Right lobe of liver (tissue), 6 donors: ENCODE measurements around the gene B4GALT2. TPM values are rescaled to one million over a fixed set of nuclear protein-coding genes. Genes with fewer than 3 reads are reported as not detected.

Experiments used
- ATAC-seq, 4 donors: fragments of 200-7000 bp; cut with Tn5 transposase; one replicate each; pipeline ENCODE4 v1.9.1; 2020; ENCODE audit warnings: mild to moderate bottlenecking in 4 of 4, moderate library complexity in 4 of 4
- DNase-seq, 3 donors: peaks; one replicate each; pipeline ENCODE4 v3.0.0-alpha.2; 2020
- H3K27ac ChIP-seq, 3 donors: fragments of 200-600 bp; one replicate each; pipeline ENCODE4 v1.8.0; 2022
- H3K27me3 ChIP-seq, 2 donors: fragments of 200-600 bp; one replicate each; pipeline ENCODE4 v1.8.0; 2022
- H3K36me3 ChIP-seq, 4 donors: fragments of 200-600 bp; sonication (generic) in 1 of 4; one replicate each; pipeline versions ENCODE4 v1.5.1 to v1.8.0; 2017 to 2022; ENCODE audit warnings: control low read depth in 1 of 4
- H3K4me1 ChIP-seq, 4 donors: fragments of 200-600 bp; sonication (generic) in 1 of 4; one replicate each; pipeline versions ENCODE4 v1.5.1 to v1.8.0; 2017 to 2022; ENCODE audit warnings: control low read depth in 1 of 4
- H3K4me3 ChIP-seq, 3 donors: fragments of 200-600 bp; one replicate each; pipeline ENCODE4 v1.8.0; 2022
- H3K9me3 ChIP-seq, 4 donors: fragments of 200-600 bp; sonication (generic) in 1 of 4; one replicate each; pipeline versions ENCODE4 v1.5.1 to v1.8.0; 2017 to 2022; ENCODE audit warnings: control low read depth in 1 of 4
- POLR2A ChIP-seq: fragments of 450-650 bp; IDR thresholded peaks from one replicate; pipeline ENCODE4 v1.6.1; 2017; ENCODE audit warnings: antibody characterized with exemption, mild to moderate bottlenecking
- WGBS: methylation state at CpG from one replicate; pipeline ENCODE4 v1.1.6; 2018; ENCODE audit warnings: low coverage, low lambda C conversion rate; ENCODE audit not compliant: insufficient coverage; ENCODE audit errors: missing lambda C conversion rate; 5-methylcytosine and 5-hydroxymethylcytosine counted together
- intact Hi-C, 2 donors: fragments of 100-400 bp; cut with DNase I; formaldehyde crosslinking; loops; one replicate each; pipeline versions ENCODE4 v1.11.2 to v1.14.1; 2022
- total RNA-seq, 6 experiments: library from RNA; depleted of rRNA in 2 of 6; stranded (reverse); fragments of >200 nt in 2 of 6; fragmentation: NEBNext Ultra II Directional in 3 of 6; extraction: Animal tissue kit (Norgen Biotek cat#: 25700) in 3 of 6; gene quantifications; one replicate each; pipeline versions ENCODE4 v1.1.0 to v1.2.4, GENCODE V29; 2016 to 2023
- TF ChIP-seq, protein P1 (sequence below), 4 donors: fragments of 200-600 bp in 3 of 4; fragments of 450-650 bp in 1 of 4; IDR thresholded peaks; one replicate each; pipeline versions ENCODE4 v1.5.1 to v1.8.0; 2016 to 2022; ENCODE audit warnings: antibody characterized with exemption in 4 of 4, mild to moderate bottlenecking in 2 of 4
- donor health status: DM: no; HTN: yes; CAD: no.
- donor health status: DM: no; HTN: no; CAD: no.
- donor health status: DM: no; HTN: no; CAD: no.
- donor health status: DM: no; HTN: yes; CAD: no.
- donor health status: DM: no; HTN: yes; CAD: no.

B4GALT2 gene
- total RNA-seq, 6 experiments from 2014 or later: 13.4 to 49.5 (median 18.5) TPM

DNA sequence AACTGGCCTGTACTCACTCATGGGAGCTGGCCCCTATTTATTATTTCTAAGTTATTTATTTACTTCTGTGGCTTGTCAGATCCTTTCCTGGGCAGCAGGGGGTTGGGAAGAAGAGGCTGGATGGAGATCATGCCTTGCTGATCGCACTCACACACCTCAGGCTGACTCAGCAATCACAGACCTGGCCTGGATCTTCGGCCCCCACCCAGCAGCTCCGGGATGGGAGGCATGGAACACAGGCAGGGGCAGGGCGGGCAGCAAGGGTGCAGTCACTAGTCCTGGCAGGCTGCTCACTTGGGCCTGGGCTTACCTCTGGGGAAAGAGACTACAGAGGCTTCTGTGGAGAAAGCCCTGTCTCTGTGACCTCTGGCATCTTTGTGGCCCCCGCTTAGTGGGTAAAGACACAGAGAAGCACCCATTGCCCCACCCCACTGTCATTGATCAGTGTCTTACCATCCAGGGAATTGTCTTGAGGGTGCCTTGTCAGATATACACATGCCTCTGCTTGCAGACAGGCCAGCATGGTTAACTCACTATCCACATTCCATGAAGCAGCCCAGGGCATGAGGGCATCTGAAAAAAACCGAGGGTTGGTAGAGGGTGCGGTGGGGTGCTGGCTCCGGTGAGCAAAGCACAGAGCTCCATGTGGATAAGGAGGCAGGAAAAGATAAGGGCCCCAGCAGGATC lies 41.7 kb upstream of the B4GALT2 start:
- Histone ChIP-seq H3K36me3 (no peaks in the 10 kb centered on the region), H3K4me3 (no peak overlapping the region), H3K27ac (no peak overlapping the region), H3K9me3 (no peaks in the 10 kb centered on the region), H3K4me1 (peaks cover 0 to 19% (median 3%) of the 10 kb centered on the region in 4 donors), H3K27me3 (no peaks in the 10 kb centered on the region)
- ATAC-seq (no peak), DNase-seq (no peak)
- intact Hi-C loops: loop anchor here in 1 of 2 donors (10.0 kb wide), 1 partner anchor 173 kb away; no protein-coding TSS in a partner anchor
- WGBS: 80% methylated on average over 5 of the region's 8 CpGs
- TF ChIP-seq, protein P1, sequence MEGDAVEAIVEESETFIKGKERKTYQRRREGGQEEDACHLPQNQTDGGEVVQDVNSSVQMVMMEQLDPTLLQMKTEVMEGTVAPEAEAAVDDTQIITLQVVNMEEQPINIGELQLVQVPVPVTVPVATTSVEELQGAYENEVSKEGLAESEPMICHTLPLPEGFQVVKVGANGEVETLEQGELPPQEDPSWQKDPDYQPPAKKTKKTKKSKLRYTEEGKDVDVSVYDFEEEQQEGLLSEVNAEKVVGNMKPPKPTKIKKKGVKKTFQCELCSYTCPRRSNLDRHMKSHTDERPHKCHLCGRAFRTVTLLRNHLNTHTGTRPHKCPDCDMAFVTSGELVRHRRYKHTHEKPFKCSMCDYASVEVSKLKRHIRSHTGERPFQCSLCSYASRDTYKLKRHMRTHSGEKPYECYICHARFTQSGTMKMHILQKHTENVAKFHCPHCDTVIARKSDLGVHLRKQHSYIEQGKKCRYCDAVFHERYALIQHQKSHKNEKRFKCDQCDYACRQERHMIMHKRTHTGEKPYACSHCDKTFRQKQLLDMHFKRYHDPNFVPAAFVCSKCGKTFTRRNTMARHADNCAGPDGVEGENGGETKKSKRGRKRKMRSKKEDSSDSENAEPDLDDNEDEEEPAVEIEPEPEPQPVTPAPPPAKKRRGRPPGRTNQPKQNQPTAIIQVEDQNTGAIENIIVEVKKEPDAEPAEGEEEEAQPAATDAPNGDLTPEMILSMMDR (IDR thresholded peaks at IDR 0.05): no peak
- no peak for TF ChIP-seq POLR2A

DNA sequence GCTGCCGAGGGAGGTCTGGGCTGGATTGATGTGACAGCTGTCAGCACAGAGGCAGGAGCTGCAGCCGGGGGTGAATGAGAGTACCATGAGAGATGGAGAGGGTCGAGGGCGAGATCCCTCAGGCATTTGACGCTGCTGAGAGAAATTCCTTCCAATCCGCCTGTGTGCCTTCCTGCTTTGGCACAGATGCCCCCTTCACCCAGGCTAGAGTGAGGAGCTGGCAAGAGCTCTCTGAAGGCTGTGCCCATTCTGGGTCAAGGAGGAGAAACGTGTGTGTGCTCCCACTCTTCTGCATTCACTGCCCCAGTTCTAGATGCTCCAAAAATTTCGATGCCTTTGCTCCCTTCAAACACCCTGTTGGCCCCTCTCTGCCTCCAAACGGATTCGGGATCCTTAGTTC lies 40.6 kb upstream of the B4GALT2 start:
- intact Hi-C loops: loop anchor here in 1 of 2 donors (10.0 kb wide), 1 partner anchor 174 kb away; no protein-coding TSS in a partner anchor

DNA sequence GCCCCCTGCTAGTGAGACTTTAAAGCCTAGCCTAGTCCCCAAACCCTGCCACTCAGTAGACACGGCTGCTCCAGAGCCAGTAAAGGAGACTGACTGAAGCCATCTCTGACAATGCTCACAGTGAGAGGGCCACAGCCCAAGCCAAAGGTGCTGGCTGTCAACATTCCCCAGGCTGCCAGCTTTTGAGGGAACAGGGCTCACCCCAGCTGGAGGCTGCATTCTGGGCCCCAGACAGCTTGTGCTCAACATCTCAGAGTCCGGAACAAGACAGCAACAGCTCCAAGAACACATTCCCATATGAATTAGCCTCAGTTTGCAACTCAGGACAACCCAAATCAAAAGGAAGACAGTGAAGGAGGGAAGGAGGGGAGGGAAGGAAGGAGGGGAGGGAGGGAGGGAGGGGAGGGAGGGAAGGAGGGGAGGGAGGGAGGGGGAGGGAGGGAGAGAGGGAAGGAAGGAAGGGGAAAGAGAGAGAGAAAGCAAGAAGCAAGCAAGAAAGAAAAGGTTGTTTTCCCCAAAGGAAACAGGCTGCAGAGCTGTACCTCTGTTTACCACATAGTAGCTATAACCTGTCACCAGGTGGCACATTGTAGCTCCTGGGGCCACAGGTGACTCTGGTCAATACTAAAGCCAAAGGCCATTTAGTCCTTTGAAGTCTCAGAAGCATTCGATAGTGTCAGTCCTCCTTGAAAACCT lies 40.0 kb upstream of the B4GALT2 start:
- H3K27me3 ChIP-seq: no peaks in the 10 kb centered on the region
- no peaks in the 10 kb centered on the region for H3K9me3 ChIP-seq
- no peaks in the 10 kb centered on the region for H3K36me3 ChIP-seq
- no peak overlapping the region for H3K27ac ChIP-seq
- TF ChIP-seq, protein P1 (IDR thresholded peaks at IDR 0.05): no peak
- no peak for TF ChIP-seq POLR2A
- intact Hi-C loops: loop anchor here in 1 of 2 donors (10.0 kb wide), 1 partner anchor 174 kb away; no protein-coding TSS in a partner anchor
- WGBS: 73% methylated on average over 2 of the region's 3 CpGs
- ATAC-seq (no peak), DNase-seq (no peak)
- H3K4me3 ChIP-seq: no peak overlapping the region
- H3K4me1 ChIP-seq: peaks cover 0 to 11% (median 0%) of the 10 kb centered on the region in 4 donors

More for the DNA sequence above, 40.6 kb upstream of the B4GALT2 start:
- H3K4me3 ChIP-seq: no peak overlapping the region
- H3K27ac ChIP-seq: no peak overlapping the region
- no peak for TF ChIP-seq POLR2A
- TF ChIP-seq, protein P1 (IDR thresholded peaks at IDR 0.05): no peak
- no peak for DNase-seq
- ATAC-seq: no peak
- H3K27me3 ChIP-seq: no peaks in the 10 kb centered on the region
- no peaks in the 10 kb centered on the region for H3K36me3 ChIP-seq
- 91% methylated on average over 5 of the region's 10 CpGs for WGBS
- H3K9me3 ChIP-seq: no peaks in the 10 kb centered on the region
- H3K4me1 ChIP-seq: peaks cover 0 to 18% (median under 1%) of the 10 kb centered on the region in 4 donors

DNA sequence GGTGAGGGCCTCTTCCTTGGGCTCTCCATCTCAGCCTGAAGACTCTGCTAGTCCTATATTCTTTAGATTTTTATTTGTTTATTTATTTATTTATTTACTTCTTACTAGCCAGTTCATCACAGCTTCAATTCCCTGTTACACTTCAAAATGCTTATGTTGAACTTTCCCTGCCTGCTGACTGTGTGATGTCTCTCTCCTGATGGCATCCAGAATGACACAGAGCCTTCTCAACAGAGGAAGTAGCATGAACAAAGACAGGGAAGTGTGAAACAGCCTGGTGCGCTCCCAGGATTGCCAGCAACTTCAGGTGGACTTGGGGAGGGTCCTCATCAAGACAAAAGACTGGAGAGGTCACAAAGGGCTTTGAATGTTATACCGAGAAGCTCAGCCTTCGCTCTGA lies 36.6 kb upstream of the B4GALT2 start:
- WGBS: 83% methylated on average over 3 of the region's 3 CpGs
- Histone ChIP-seq H3K27me3 (no peaks in the 10 kb centered on the region), H3K4me1 (peaks cover 0 to 10% (median under 1%) of the 10 kb centered on the region in 4 donors), H3K9me3 (no peaks in the 10 kb centered on the region), H3K36me3 (no peaks in the 10 kb centered on the region), H3K4me3 (no peak overlapping the region), H3K27ac (no peak overlapping the region)
- ATAC-seq (no peak), DNase-seq (no peak)
- intact Hi-C loops: no loop called here
- TF ChIP-seq, protein P1 (IDR thresholded peaks at IDR 0.05): no peak
- no peak for TF ChIP-seq POLR2A
